NCI-H2029 treated with DMSO at 0.1 percent for 48 hours (cell line): ENCODE data around the gene CPNE7.

Experiments
- DNase-seq: peaks from one replicate; lab custom pipeline; 2025; lab: John Stamatoyannopoulos, UW

Gene CPNE7

GRCh38 chr16:89549007-89549700 lies 26.4 kb upstream of the CPNE7 start:
- DNase-seq: no peak

GRCh38 chr16:89550421-89551007 lies 25.0 kb upstream of the CPNE7 start:
- no peak for DNase-seq

- DNase-seq: no peak
Measured at GRCh38 chr16:89552329-89552728, 23.2 kb upstream of the CPNE7 start.

GRCh38 chr16:89552913-89553312 lies 22.6 kb upstream of the CPNE7 start:
- no peak for DNase-seq

GRCh38 chr16:89553733-89554132 lies 21.8 kb upstream of the CPNE7 start:
- no peak for DNase-seq

- DNase-seq: no peak
Measured at GRCh38 chr16:89554343-89554742, 21.2 kb upstream of the CPNE7 start.

GRCh38 chr16:89555265-89555664 lies 20.3 kb upstream of the CPNE7 start:
- no peak for DNase-seq

- no peak for DNase-seq
Measured at GRCh38 chr16:89555780-89556179, 19.8 kb upstream of the CPNE7 start.

GRCh38 chr16:89556750-89557689 lies 18.5 kb upstream of the CPNE7 start:
- no peak for DNase-seq

GRCh38 chr16:89557690-89558490 lies 17.7 kb upstream of the CPNE7 start:
- no peak for DNase-seq

GRCh38 chr16:89560378-89561141 lies 15.0 kb upstream of the CPNE7 start, which contains the start of gene RPL13:
RPL13 (plus strand) TSS chr16:89560682; CDS start chr16:89560960, 278 bp downstream.
- DNase-seq: peak; percentile 19

- no peak for DNase-seq
Measured at GRCh38 chr16:89561142-89561883, 14.2 kb upstream of the CPNE7 start.

- DNase-seq: no peak
Measured at GRCh38 chr16:89561884-89562599, 13.5 kb upstream of the CPNE7 start.

GRCh38 chr16:89562939-89563338 lies 12.6 kb upstream of the CPNE7 start:
- DNase-seq: no peak

GRCh38 chr16:89563639-89564392 lies 11.7 kb upstream of the CPNE7 start:
- DNase-seq: no peak

GRCh38 chr16:89564476-89565255 lies 10.9 kb upstream of the CPNE7 start:
- no peak for DNase-seq

GRCh38 chr16:89565256-89565505 lies 10.4 kb upstream of the CPNE7 start:
- DNase-seq: no peak
